OCI-LY3 (cell line): ENCODE data around the gene MAP4.

Experiments
- H2AFZ ChIP-seq: fragments of 200-600, 300-600 bp; shearing (Covaris generic); 2 replicates; pipeline ENCODE4 v1.6.0; 2014; ENCODE audit warnings: antibody characterized with exemption, low read depth, low read length
- H3K27ac ChIP-seq: fragments of 200-600, 300-600 bp; sonication (generic); 2 replicates; pipeline ENCODE4 v1.5.1; 2014; ENCODE audit warnings: mild to moderate bottlenecking, low read length, moderate library complexity, mixed read lengths
- H3K27me3 ChIP-seq: fragments of 200-600, 300-600 bp; sonication (generic); 2 replicates; pipeline ENCODE4 v1.6.1; 2014; ENCODE audit warnings: low read depth, low read length, mixed read lengths
- H3K36me3 ChIP-seq: fragments of 200-600, 300-600 bp; sonication (generic); replicated peaks from 2 replicates; pipeline ENCODE3; 2014; ENCODE audit warnings: low read depth, low read length, mixed read lengths
- H3K4me1 ChIP-seq: fragments of 300-600, 200-600 bp; sonication (generic); 2 replicates; pipeline ENCODE4 v1.6.1; 2014; ENCODE audit warnings: low read length, mixed read lengths
- H3K4me2 ChIP-seq: fragments of 200-600, 300-600 bp; sonication (generic); 2 replicates; pipeline ENCODE4 v1.6.1; 2014; ENCODE audit warnings: low read length, mixed read lengths
- H3K4me3 ChIP-seq: fragments of 300-600, 200-600 bp; sonication (generic); 2 replicates; pipeline ENCODE4 v1.5.1; 2014; ENCODE audit warnings: antibody characterized with exemption, mild to moderate bottlenecking, low read length, moderate library complexity
- H3K79me2 ChIP-seq: fragments of 300-600, 200-600 bp; shearing (Covaris generic); 2 replicates; pipeline ENCODE4 v1.6.1; 2014; ENCODE audit warnings: mild to moderate bottlenecking, low read length, mixed read lengths
- H3K9ac ChIP-seq: fragments of 300-600, 200-600 bp; shearing (Covaris generic); 2 replicates; pipeline ENCODE4 v1.6.0; 2014; ENCODE audit warnings: mild to moderate bottlenecking, low read length, moderate library complexity
- H3K9me3 ChIP-seq: fragments of 200-600, 300-600 bp; shearing (Covaris generic); 2 replicates; pipeline ENCODE4 v1.6.1; 2014; ENCODE audit warnings: low read length, mixed read lengths; ENCODE audit not compliant: insufficient read depth
- H4K20me1 ChIP-seq: fragments of 200-600, 300-600 bp; sonication (generic); 2 replicates; pipeline ENCODE4 v1.6.1; 2016; ENCODE audit warnings: low read length, mixed read lengths; ENCODE audit not compliant: insufficient read depth
- CTCF ChIP-seq: fragments of 200-600, 300-600 bp; sonication (generic); IDR thresholded peaks from 2 replicates; pipeline ENCODE4 v1.5.1; 2014; ENCODE audit warnings: antibody characterized with exemption, low read length, low read depth
- EZH2phosphoT487 ChIP-seq: fragments of 200-600 bp; shearing (Covaris generic); IDR thresholded peaks from 2 replicates; pipeline ENCODE4 v1.6.1; 2018; ENCODE audit warnings: antibody characterized with exemption, mixed run types, low read depth

Gene MAP4

GRCh38 chr3:48022178-48022577 is 6.0 kb upstream of the MAP4 start:
- Histone ChIP-seq H3K27me3 (no peaks in the 10 kb centered on the region), H3K9ac (no peak overlapping the region), H2AFZ (no peak overlapping the region), H4K20me1 (peaks cover 25% of the 10 kb centered on the region), H3K36me3 (no peaks in the 10 kb centered on the region), H3K4me2 (peak overlapping the region; percentile 46), H3K79me2 (peaks cover 63% of the 10 kb centered on the region), H3K9me3 (no peaks in the 10 kb centered on the region), H3K4me1 (peaks cover 12% of the 10 kb centered on the region), H3K4me3 (peak overlapping the region; percentile 13; the same call in 1 of the 2 replicates), H3K27ac (no peak overlapping the region)
- TF ChIP-seq CTCF (no peak), EZH2phosphoT487 (no peak)

GRCh38 chr3:48018841-48019240 is 2.6 kb upstream of the MAP4 start:
- Histone ChIP-seq H3K36me3 (no peaks in the 10 kb centered on the region), H4K20me1 (peaks cover 28% of the 10 kb centered on the region), H3K9ac (no peak overlapping the region), H3K4me2 (no peak overlapping the region), H3K27ac (no peak overlapping the region), H3K27me3 (no peaks in the 10 kb centered on the region), H3K4me1 (peaks cover 12% of the 10 kb centered on the region), H3K4me3 (no peak overlapping the region), H2AFZ (no peak overlapping the region), H3K9me3 (no peaks in the 10 kb centered on the region), H3K79me2 (peaks cover 55% of the 10 kb centered on the region)
- TF ChIP-seq CTCF (no peak), EZH2phosphoT487 (no peak)

- Histone ChIP-seq H3K4me1 (no peaks in the 10 kb centered on the region), H3K36me3 (no peaks in the 10 kb centered on the region), H3K4me2 (no peak overlapping the region), H2AFZ (no peak overlapping the region), H3K79me2 (peaks cover 40% of the 10 kb centered on the region), H3K4me3 (no peak overlapping the region), H3K9me3 (no peaks in the 10 kb centered on the region), H3K9ac (no peak overlapping the region), H3K27ac (no peak overlapping the region), H4K20me1 (peaks cover 15% of the 10 kb centered on the region), H3K27me3 (no peaks in the 10 kb centered on the region)
- TF ChIP-seq CTCF (no peak), EZH2phosphoT487 (no peak)
Observed at GRCh38 chr3:48015431-48016180, 610 bp downstream of the MAP4 start.

- H3K9ac ChIP-seq = no peak overlapping the region
- no peak overlapping the region for H3K4me3 ChIP-seq
- TF ChIP-seq EZH2phosphoT487 = no peak
- no peak for TF ChIP-seq CTCF
- H4K20me1 ChIP-seq = peaks cover 20% of the 10 kb centered on the region
- H3K4me1 ChIP-seq = no peaks in the 10 kb centered on the region
- no peak overlapping the region for H2AFZ ChIP-seq
- H3K9me3 ChIP-seq = no peaks in the 10 kb centered on the region
- no peaks in the 10 kb centered on the region for H3K36me3 ChIP-seq
- H3K4me2 ChIP-seq = no peak overlapping the region
- H3K27me3 ChIP-seq = no peaks in the 10 kb centered on the region
- H3K27ac ChIP-seq = no peak overlapping the region
- H3K79me2 ChIP-seq = peaks cover 42% of the 10 kb centered on the region
Observed at GRCh38 chr3:48014358-48014757, 1.9 kb downstream of the MAP4 start.
